KBM-7 (cell line): ENCODE data around the gene TBL1XR1.

Experiments used
- DNase-seq: peaks from one replicate; pipeline ENCODE4 v3.0.0-alpha.2; 2015
- in situ Hi-C: fragments of 300-500 bp; cut with MboI; formaldehyde crosslinking; loops from 2 replicates; pipeline ENCODE4 v1.14.3; 2020; ENCODE audit warnings: low sequenced_read_pairs, low pct_unique_long_range_greater_than_20kb, mixed read lengths

Gene TBL1XR1

GRCh38 chr3:177102553-177102952, 94.7 kb downstream of the TBL1XR1 start:
- no peak for DNase-seq
- in situ Hi-C loops = no loop called here

- in situ Hi-C loops = no loop called here
- no peak for DNase-seq
Measured at GRCh38 chr3:177098551-177098950, 98.7 kb downstream of the TBL1XR1 start.

DNA sequence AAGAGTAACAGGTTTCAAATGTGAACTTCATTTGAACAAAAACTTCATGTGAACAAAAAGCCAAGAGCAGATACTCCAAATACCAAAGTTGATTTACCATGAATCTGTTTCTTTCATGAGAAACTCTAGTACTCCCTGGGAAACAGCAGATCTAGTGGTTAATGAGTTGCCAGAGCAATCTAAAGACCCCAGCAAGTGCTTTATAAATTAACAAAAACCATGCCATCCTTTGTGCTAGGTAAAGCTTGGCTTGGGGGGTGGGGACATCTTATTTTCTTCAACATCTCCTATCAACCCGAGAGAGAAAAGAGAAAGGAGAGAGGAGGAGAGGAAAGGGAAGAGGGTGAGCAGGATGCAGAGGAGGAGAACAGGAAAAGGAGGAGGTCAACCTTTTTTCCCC, 100.7 kb downstream of the TBL1XR1 start:
- no peak for DNase-seq
- in situ Hi-C loops = no loop called here

DNA sequence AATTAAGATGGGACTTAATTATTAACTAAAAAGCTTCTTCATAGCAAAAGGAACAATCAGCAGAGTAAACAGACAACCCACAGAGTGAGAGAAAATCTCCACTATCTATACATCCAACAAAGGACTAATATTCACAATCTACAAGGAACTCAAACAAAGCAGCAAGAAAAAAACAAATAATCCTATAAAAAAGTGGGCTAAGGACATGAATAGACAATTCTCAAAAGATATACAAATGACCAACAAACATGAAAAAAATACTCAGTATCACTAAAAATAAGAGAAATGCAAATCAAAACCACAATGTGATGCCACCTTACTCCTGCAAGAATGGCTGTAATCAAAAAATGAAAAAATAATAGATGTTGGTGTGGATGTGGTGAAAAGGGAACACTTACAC, 103.3 kb downstream of the TBL1XR1 start:
- in situ Hi-C loops = no loop called here
- no peak for DNase-seq

- DNase-seq = no peak
- in situ Hi-C loops = no loop called here
Measured at GRCh38 chr3:177089901-177090300, 107.4 kb downstream of the TBL1XR1 start.

GRCh38 chr3:177089110-177089509, 108.2 kb downstream of the TBL1XR1 start:
- in situ Hi-C loops = no loop called here
- DNase-seq = no peak

GRCh38 chr3:177085794-177086193, 111.5 kb downstream of the TBL1XR1 start:
- DNase-seq = no peak
- in situ Hi-C loops = no loop called here

GRCh38 chr3:177084616-177085015, 112.7 kb downstream of the TBL1XR1 start:
- in situ Hi-C loops = no loop called here
- DNase-seq = no peak

DNA sequence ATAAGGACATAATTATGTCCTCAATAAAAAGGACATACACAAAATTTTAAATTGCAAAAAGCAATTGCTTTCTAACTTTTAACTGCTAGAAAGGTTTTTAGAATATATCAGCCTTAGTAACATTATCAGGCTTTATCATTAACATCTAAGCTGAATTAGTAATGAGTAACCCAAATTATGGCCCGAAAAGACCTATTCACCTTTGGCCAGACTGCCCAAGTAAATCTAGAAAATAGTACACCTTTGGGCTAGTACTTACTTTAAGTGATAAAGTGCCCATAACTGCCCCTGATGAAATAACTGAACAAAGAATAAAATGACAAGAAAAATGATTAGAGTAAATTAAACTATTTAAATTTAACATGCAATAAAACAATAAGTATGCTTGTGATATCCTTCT, 117.2 kb downstream of the TBL1XR1 start:
- in situ Hi-C loops = no loop called here
- DNase-seq = no peak

DNA sequence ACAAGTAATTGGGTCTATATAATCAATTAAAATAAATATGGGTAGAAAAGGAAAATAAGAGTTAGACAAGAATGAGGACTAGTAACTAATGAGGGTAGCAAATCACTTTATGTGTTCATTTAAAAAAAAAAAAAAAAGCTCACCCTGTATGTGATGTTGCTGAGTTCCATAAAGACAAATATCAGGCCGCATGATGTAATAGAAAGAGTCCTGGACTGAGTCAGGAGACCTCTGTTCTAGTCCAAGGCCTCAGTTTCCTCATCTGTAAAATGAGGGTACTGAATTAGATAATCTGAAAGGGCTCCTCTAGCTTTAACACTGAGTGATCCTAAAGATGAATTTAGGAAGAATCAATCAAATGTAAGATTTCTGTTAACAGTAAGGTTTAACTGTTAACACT, 117.6 kb downstream of the TBL1XR1 start:
- in situ Hi-C loops = no loop called here
- no peak for DNase-seq

DNA sequence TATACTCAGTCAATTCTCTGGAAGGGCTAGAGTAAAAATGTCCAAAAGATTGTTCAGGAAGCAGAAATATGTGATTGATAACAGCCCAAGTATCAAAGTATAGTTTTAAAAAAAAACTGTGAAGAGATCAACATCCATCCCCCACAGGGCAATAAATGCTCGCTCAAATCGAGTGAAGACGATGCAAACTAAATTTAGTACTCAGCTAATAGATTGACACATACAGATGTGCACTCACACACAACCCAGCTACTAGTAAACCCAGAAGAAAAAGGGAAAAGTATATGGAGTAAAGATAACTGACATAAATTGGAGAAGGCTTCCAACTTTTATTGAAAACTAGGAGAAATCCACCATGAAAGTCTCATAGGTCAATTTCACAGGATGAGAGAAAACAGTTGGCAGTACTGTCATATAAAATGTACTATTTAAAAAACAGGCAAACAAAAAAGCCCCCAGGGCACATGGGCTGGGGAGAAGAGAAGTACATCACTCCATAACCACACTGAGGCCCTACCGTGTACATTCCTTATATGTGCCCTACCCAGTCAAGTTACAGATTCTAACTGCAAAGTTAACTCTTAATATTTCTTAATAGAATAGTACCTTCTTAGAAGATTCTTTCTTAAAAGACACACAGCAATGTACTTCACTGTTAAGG, 125.7 kb downstream of the TBL1XR1 start:
- DNase-seq = no peak

GRCh38 chr3:177069514-177070329, 127.6 kb downstream of the TBL1XR1 start:
- in situ Hi-C loops = no loop called here
- no peak for DNase-seq

More for the DNA sequence above, 125.7 kb downstream of the TBL1XR1 start:
- in situ Hi-C loops = no loop called here

GRCh38 chr3:177068967-177069366, 128.3 kb downstream of the TBL1XR1 start:
- DNase-seq = no peak
- in situ Hi-C loops = no loop called here

DNA sequence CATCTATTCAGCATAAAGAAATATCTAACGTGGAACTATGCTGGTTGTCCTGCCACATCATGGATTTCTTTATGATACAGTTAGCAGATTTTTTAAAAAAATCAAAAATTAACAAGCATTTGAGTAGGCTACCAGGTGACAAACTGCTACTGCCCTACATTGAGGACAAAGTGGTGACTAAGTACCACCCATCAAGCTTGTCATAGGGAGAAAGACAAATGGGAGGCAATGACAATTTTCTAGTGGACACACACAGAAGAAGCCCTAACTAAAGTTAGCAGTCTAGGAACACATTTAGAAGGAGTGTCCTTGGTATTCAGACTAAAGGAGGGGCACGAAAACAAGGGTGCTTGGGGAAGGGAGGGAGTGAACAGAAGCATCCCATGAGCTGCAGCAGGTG, 131.2 kb downstream of the TBL1XR1 start:
- DNase-seq = no peak
- in situ Hi-C loops = no loop called here

GRCh38 chr3:177065285-177066033, 131.8 kb downstream of the TBL1XR1 start:
- no peak for DNase-seq
- in situ Hi-C loops = no loop called here

DNA sequence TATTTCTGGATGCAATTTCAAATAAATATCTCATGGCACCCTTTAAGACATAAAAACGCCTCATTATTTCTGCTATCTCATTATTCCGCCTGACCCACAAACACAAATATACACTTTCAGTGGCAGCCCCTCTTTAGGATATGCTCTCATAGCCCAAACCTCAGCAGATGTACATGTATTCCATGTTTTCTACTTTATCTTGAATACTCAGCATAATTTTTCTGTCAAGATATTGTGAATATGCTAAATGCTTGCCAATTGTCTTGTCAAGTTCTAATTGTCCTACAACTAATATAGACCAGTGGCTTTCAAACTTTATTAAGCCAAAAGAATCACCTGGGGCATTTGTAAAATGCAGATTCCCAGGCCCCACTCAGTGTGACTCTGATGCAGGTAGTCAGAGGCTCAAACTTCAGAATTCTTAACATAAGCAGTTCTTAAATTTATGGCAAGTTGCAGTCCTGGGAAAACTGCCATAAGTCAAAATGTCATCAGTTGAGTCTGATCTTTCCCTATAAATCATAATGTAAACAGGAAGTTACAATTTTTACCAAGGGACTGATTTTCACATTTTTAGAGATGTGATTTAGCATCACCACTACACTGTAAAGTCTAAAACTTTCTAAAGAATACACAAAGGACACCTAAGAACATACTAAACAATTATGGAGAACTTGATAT, 135.1 kb downstream of the TBL1XR1 start:
- in situ Hi-C loops = no loop called here
- no peak for DNase-seq

GRCh38 chr3:177061369-177061768, 135.9 kb downstream of the TBL1XR1 start:
- in situ Hi-C loops = no loop called here
- no peak for DNase-seq

DNA sequence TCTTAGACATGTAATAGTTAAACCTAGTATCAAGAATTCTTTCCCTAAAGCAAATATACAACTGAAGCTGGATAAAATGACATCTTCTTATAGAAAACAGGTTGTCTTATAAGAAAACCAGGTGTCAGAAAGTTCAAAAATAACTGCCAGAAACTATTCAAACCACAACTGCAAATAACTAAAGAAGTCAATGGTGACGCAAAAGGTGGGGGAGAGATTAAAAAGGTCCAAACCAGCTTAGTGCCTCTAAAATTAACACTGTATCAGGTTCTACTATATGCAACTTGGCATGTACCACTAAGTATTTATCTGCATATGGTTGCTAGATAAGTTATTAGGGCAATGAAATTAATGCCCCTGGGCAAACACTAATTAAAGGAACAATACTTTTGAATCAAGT, 136.8 kb downstream of the TBL1XR1 start:
- in situ Hi-C loops = no loop called here
- DNase-seq = no peak

GRCh38 chr3:177058648-177059047, 138.6 kb downstream of the TBL1XR1 start:
- DNase-seq = no peak
- in situ Hi-C loops = no loop called here

- in situ Hi-C loops = no loop called here
- no peak for DNase-seq
Measured at GRCh38 chr3:177057768-177058167, 139.5 kb downstream of the TBL1XR1 start.
